Right forelimb (tissue), 1 donor: Measurements from ENCODE around the gene PLEKHH1.
A peak's percentile ranks its signal among the peaks of the same experiment; 100 is the strongest.

Experiments
- DNase-seq: peaks from one replicate; pipeline ENCODE4 v3.0.0-alpha.2; 2018

The PLEKHH1 gene

GRCh38 chr14:67569011-67569650 lies 36.0 kb downstream of the PLEKHH1 start:
- DNase-seq, result no peak

- no peak for DNase-seq
Measured at GRCh38 chr14:67569651-67570290, 36.7 kb downstream of the PLEKHH1 start.

DNA sequence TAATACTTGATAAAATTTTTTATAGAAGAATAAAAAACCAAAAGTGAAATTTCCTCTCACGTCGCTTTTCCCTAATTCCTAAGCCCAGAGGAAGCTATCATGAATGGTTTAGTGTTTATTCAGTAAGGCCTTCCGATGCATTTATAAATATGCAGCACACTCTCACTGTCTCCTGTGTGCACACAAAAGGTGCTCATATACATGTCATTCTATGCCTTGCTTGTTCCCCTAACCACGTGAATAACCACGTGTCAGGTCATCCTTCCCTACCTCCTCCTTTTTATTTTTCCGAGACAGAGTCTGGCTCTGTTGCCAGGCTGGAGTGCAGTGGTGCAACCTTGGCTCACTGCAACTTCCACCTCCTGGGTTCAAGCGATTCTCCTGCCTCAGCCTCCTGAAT lies 37.4 kb downstream of the PLEKHH1 start:
- DNase-seq, result no peak

GRCh38 chr14:67571275-67571990 lies 38.3 kb downstream of the PLEKHH1 start:
- peak; percentile 69 for DNase-seq

- no peak for DNase-seq
Measured at GRCh38 chr14:67571991-67572323, 38.9 kb downstream of the PLEKHH1 start.

DNA sequence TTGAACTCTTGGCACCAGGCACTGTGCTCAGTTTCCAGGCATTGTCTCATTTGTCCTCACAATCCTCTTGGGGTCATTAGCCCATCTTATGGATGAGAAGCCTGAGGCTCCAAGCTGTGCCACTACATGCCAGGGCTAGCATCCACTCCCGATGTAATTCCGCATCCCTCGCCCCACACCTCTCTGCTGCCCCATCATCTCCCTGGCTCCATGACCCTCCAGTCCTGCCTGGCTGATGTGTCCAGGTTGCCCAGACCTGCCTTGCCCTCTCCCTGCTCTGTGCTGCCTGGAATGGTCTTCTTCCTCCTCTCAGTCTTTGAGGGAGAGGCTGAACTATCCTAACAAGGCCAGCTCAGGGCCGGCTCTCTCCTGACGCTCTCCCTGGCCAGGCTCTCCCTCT lies 39.5 kb downstream of the PLEKHH1 start:
- DNase-seq, result no peak

GRCh38 chr14:67573228-67574010 lies 40.3 kb downstream of the PLEKHH1 start:
- DNase-seq, result no peak

DNA sequence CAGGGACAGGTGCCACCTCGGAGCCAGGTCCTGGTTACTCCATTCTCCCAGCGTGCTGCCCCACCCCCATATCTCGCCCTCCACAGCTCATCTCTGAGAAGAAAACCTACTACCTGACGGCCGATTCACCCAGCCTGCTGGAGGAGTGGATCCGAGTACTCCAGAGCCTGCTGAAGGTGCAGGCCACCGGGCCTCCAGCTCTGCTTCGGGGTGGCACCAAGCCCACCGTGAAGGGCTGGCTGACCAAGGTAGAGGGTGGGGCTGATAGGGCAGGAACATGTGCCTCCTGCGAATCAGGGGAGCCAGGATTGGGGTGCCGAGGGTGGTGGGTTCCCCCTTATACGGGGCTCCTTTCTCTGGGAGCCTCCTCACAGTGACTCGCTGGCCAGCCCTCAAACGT lies 41.1 kb downstream of the PLEKHH1 start:
- DNase-seq, result no peak

GRCh38 chr14:67574806-67575205 lies 41.7 kb downstream of the PLEKHH1 start:
- DNase-seq, result no peak

DNA sequence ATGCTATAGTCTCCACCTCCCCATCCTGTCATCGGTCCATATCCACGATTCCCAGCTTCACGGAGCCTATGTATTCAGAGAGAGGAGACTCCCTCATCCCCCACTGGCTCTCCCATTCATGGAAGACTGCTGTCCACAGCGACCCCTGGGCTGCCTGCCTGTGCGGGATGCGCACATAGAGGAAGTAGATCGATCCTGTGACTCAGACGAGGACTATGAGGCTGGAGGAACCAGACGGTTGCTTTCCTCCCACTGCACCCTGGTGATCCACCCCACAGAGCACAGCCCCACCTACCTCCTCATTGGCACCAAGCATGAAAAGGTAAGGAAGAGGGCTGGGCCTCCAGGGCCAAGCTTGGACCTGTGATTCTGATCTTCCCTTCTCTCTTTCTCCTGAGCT lies 42.6 kb downstream of the PLEKHH1 start:
- DNase-seq, result no peak

- DNase-seq, result no peak
Measured at GRCh38 chr14:67576216-67576955, 43.3 kb downstream of the PLEKHH1 start.

DNA sequence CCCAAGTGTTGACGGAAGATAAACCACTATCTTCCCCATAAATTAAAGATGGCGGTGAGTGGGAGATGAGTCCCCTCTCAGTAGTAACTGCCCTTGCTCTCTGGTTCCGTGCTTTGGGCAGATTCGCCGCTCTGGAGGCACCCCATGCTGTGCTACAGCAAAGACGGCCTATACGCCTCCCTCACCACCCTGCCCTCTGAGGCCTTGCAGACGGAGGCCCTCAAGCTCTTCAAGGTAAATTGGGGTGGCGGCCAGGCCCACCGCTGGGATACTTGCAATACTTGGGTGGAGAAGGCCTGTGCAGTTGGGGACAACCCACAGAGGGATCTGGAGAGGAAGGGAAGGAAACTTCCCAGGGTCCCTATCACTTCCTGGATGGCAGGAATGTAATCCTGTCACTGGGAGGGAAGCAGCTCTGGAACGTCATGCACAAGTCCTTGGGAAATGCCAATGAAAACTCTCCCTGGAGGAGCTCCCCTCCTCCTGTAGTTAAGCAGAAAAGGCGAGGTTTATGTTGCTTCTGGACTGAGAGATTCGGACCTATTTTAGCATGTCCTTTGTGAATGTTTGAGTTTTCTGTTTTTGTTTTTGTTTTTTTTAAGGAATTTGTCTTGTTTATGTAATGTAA lies 44.2 kb downstream of the PLEKHH1 start:
- no peak for DNase-seq

DNA sequence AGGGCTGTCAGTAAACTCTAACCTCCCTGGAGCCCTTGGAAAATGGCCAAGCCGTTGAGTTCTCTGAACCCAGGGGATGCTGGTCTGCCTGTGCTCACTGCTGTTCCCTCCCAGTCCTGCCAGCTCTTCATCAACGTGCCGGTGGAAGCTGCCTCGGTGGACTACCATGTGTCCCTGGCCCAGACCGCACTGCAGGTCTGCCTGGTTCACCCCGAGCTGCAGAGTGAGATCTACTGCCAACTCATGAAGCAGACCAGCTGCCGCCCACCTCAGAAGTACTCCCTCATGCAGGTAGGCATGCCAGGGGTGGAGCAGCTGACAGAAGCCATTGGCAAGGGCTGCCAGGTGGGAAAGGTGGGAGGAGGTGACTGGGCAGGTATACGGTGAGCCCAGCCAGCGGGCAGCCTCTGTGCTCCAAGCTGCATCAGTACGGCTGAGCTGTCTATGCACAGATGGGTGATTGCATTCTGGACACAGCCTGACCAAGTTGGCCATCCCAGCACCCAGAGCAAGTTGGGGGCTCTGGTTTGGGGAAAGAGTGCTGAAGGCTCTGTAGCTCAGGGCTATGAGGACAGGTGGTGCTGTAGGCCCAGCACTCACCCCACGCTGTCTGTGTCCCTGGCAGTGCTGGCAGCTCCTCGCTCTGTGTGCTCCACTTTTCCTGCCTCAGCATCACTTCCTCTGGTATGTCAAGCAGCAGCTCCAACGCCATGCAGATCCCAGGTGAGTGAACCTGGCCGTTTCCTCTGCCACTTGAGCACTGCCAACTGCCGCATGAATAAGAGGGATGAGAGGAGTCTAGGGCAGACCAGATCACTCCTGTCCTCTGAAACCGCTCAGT lies 45.0 kb downstream of the PLEKHH1 start:
- no peak for DNase-seq

DNA sequence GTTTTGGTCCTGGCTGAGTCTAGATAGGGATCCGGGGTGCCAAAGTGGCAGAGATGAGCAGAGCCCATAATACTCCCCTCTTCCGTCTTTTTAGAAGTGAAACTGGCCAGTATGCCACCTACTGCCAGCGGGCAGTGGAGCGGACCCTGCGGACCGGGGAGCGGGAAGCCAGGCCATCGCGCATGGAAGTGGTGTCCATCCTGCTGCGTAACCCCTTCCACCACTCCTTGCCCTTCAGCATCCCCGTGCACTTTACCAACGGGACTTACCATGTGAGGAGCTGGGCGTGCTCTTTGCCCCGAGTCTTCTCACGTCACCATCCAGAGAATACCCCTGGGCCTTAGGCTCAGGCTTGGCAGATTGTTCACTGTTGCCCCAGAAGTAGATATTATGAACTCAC lies 46.0 kb downstream of the PLEKHH1 start:
- DNase-seq, result no peak

DNA sequence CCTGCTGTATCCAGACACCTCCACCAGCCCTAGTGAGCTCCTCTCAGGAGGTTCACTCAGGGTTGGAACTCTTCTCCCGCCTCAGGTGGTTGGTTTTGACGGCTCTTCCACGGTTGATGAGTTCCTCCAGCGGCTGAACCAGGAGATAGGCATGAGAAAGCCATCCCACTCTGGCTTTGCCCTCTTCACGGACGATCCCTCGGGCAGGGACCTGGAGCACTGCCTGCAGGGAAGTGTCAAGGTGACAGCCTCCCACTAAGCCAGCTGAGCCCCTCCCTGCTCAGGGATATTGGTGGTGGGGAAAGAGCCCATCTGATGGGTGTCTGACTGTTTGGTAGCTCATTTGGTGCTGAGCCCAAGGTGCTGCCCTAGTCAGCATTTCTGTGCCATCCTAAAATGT lies 46.5 kb downstream of the PLEKHH1 start:
- DNase-seq, result no peak

DNA sequence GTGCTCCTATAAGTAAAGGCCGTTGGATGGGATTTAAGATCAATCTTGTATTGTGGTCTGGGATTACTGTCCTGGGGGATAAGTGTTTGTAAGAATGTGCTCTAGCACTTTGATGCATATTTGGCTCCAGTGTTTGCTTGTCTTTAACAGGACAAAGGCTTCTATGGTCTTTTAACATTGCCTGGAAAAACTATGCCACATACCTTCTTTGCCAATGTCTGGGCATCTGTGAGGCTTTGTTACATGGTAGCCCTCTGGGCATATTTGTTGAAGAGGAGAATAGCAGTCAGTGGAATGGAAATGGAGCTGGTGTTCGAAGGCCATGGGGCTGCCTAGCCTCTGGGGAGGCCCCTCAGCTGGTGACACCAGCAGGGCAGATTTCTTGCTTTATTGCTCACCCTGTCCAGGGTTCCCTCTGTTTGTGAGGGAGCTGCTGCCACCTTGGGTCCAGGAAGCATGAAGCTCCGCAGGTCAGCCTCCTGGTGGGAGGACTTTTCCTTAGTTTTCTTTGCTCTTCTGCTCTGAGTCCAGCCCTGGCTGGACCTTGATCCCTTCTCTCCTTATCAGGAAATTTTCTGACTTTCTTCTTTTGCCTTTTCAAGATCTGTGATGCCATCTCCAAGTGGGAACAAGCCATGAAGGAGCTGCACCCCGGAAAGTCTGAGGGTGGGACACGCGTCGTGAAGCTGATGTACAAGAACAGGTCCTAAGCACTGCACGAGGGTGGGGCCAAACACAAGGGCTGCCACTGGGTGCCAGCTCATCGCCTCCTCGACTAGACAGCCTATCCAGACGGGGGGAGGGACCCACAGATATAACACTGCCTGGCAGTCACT lies 47.5 kb downstream of the PLEKHH1 start:
- no peak for DNase-seq

DNA sequence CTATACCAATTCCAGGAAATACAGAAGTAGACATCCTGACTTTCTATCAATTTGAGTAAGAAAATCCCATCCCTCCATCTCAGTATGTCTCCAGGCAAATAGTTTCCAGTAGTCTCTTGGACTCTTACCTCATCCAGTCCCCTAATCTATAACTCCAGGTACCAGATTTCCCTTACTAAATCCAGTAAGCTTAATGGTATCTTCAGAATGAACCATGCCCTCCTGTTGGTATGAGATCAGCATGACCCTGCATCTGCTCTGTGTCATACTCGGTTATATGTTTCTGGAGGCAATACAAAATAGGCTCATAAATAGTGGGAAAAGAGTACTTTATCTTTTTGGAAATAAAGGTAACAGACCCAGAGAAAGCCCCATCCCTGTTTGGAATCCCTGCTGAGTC lies 48.6 kb downstream of the PLEKHH1 start:
- DNase-seq, result no peak

GRCh38 chr14:67582061-67582460 lies 49.0 kb downstream of the PLEKHH1 start:
- no peak for DNase-seq

DNA sequence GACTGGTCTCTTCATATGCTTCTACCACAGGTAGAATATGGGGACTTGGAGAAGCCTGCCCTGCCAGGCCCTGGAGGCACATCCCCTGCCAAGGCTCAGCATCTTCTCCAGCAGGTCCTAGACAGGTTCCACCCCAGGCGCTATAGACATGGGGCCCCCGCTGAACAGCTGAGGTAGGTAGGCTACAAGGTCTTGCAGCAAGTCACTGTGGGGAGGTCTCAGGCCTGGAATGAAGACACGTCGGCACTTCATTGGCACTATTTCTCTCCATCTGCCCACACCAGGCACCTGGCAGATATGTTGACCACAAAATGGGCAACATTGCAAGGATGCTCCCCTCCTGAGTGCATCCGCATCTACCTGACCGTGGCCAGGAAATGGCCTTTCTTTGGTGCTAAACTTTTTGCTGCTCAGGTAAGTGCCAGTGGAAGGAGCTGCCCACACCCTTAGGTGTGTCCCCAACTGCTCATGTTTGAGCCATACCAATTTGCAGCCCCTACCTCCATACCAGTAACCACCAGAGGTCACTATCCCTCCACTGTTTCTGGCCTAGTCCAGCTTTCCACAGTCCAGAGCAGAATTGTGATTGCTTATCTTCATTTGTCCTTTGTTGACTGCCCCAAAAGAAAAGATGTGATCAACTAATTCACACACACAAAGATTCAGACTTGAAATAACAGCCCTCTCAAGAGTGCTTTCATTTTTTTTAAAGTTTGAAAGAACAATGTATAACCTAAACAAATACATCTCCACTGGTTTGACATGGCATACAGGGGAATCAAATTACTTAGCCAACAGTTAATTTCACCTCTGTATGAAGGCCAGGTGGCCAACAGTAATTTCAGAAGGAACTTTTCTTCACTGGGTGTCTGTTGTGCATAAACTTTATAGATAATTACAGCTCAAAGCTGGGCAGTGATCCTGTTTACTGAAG lies 50.9 kb downstream of the PLEKHH1 start:
- no peak for DNase-seq
